Glutamatergic neuron (in vitro differentiated cells): ENCODE results near the gene TMEM18. TPM values are rescaled to one million over a fixed set of nuclear protein-coding genes. Genes with fewer than 3 reads are reported as not detected.

Experiments used
- DNase-seq: peaks from one replicate; pipeline ENCODE4 v3.0.0; 2022
- H3K27ac Mint-ChIP-seq: one replicate; pipeline ENCODE4 v1.8.0; 2020; ENCODE audit warnings: mild to moderate bottlenecking, mixed read lengths, inconsistent platforms; ENCODE audit not compliant: unreplicated experiment
- H3K27me3 Mint-ChIP-seq: one replicate; pipeline ENCODE4 v1.8.0; 2020; ENCODE audit warnings: mild to moderate bottlenecking, moderate library complexity, mixed read lengths, inconsistent platforms; ENCODE audit not compliant: unreplicated experiment
- H3K36me3 Mint-ChIP-seq: one replicate; pipeline ENCODE4 v1.8.0; 2020; ENCODE audit warnings: mild to moderate bottlenecking, mixed read lengths, inconsistent platforms; ENCODE audit not compliant: unreplicated experiment
- H3K4me1 Mint-ChIP-seq: one replicate; pipeline ENCODE4 v1.8.0; 2020; ENCODE audit warnings: mild to moderate bottlenecking, low read depth, mixed read lengths, inconsistent platforms; ENCODE audit not compliant: unreplicated experiment
- H3K4me3 Mint-ChIP-seq: one replicate; pipeline ENCODE4 v1.8.0; 2020; ENCODE audit warnings: mild to moderate bottlenecking, mixed read lengths, inconsistent platforms; ENCODE audit not compliant: unreplicated experiment
- H3K9me3 Mint-ChIP-seq: one replicate; pipeline ENCODE4 v1.8.0; 2020; ENCODE audit warnings: mild to moderate bottlenecking, moderate library complexity, mixed read lengths, inconsistent platforms; ENCODE audit not compliant: unreplicated experiment
- CTCF ChIP-seq: fragments of 200-600 bp; sonication (generic); IDR thresholded peaks from one replicate; pipeline ENCODE4 v1.5.0; 2021; ENCODE audit not compliant: partially characterized antibody, unreplicated experiment
- total RNA-seq: library from RNA; stranded (reverse); fragmentation: NEBNext Ultra II Directional; extraction: Animal tissue kit (Norgen Biotek cat#: 25700); gene quantifications from one replicate; pipeline ENCODE4 v1.2.1, GENCODE V29; 2021; ENCODE audit not compliant: unreplicated experiment

TMEM18 gene
- total RNA-seq, 1 donor from 2014 or later: 22.0 TPM

- peaks cover 15% of the 10 kb centered on the region for H3K27me3 Mint-ChIP-seq
- H3K36me3 Mint-ChIP-seq: no peaks in the 10 kb centered on the region
- peak overlapping the region; percentile 96 for H3K4me3 Mint-ChIP-seq
- TF ChIP-seq CTCF: no peak
- H3K27ac Mint-ChIP-seq: peak overlapping the region; percentile 90
- peak; percentile 99 for DNase-seq
- H3K9me3 Mint-ChIP-seq: peaks cover 7% of the 10 kb centered on the region
- peaks cover 21% of the 10 kb centered on the region for H3K4me1 Mint-ChIP-seq
Measured at GRCh38 chr2:676647-677055, 555 bp downstream of the TMEM18 start.

DNA sequence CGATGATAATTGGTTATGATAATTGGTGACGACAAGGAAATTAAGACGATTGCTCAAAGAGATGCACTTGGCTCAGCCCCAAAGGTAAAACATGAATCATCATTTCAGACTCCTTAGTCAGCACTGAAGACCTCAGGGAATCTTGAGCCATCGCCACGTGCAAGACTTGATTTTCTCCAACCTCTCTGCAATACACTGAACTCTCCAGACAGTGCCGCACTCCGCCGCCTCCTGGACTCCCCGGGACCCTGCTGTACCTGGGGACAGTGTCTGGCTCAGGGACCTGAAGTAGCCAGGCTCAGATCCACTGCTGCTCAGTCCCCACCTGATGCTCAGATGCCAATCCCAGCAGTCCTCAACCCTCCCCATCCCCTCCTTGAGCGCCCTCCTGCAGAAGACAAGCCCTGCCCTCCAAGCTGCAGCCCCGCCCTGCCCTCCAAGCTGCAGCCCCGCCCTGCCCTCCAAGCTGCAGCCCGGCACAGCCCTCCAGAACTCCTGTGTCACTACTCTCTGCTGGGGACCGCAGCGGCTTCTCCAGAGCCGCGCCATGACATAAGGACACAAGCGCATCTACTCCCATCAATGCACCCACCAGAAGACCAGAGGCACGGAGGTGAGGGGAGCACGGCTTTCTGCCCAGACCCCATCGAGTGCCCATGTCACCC lies 1.1 kb downstream of the TMEM18 start:
- peaks cover 21% of the 10 kb centered on the region for H3K4me1 Mint-ChIP-seq
- H3K36me3 Mint-ChIP-seq: no peaks in the 10 kb centered on the region
- DNase-seq: peak; percentile 75
- H3K9me3 Mint-ChIP-seq: peaks cover 7% of the 10 kb centered on the region
- peaks cover 15% of the 10 kb centered on the region for H3K27me3 Mint-ChIP-seq
- no peak for TF ChIP-seq CTCF
- peak overlapping the region; percentile 96 for H3K4me3 Mint-ChIP-seq
- peak overlapping the region; percentile 90 for H3K27ac Mint-ChIP-seq

DNA sequence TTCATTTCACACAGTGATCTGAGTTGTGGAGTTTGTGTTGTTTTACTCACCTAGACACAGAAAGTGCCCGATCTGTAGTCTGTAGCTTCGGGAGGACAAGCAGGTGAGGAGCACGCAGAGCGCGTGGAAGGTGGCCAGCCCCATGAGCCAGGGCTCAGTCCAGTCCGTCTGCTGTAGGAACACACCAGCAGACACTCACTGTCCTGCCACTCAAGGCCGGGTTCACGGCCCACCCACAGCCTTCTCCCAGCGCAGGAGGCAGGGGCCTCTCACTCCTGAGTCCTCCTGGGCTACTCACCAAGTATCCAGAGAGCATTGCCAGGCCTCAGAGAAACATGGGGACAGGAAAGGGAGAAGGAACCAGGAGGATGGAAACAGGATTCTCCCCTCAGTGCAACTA lies 1.7 kb downstream of the TMEM18 start:
- Mint-ChIP-seq H3K4me3 (peak overlapping the region; percentile 96), H3K4me1 (peaks cover 21% of the 10 kb centered on the region), H3K27ac (peak overlapping the region; percentile 90), H3K27me3 (peaks cover 18% of the 10 kb centered on the region), H3K36me3 (no peaks in the 10 kb centered on the region), H3K9me3 (peaks cover 7% of the 10 kb centered on the region)
- no peak for DNase-seq
- TF ChIP-seq CTCF: no peak

- Mint-ChIP-seq H3K4me3 (peak overlapping the region; percentile 31), H3K9me3 (peaks cover 7% of the 10 kb centered on the region), H3K36me3 (no peaks in the 10 kb centered on the region), H3K27ac (no peak overlapping the region), H3K4me1 (peaks cover 21% of the 10 kb centered on the region), H3K27me3 (peaks cover 18% of the 10 kb centered on the region)
- DNase-seq: no peak
- TF ChIP-seq CTCF: no peak
Measured at GRCh38 chr2:675051-675450, 2.2 kb downstream of the TMEM18 start.

DNA sequence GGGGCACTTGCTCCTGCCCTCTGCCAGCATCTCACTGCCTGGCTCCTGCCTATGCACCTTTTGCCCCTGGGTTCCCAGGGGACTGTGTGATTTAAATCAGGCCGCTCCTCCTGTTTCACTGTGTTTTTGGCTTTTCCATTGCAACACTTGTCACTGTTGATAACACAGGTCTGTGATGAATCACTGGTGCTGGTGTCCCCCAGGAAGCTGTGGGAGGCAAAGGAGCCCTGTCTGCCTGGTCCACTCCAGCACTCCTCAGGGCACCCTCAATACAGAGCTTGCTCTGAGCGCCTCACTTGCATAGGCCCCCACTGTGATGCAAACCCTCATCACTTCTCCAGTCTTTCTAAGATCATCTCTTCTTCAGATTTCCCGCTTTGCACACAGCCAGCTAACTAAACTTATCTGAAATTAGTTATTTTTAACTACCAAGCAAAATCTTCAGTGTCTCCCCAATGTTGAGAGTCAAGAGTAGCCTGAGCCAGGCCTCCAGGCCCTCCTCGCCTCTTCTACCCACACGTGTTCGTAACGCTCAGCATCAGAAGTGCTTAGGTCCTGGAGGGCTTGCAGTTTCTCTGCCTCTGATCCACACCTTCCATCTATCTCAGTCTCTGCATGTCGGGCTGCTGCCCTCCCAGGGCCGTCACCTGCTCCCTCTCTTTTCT lies 2.8 kb downstream of the TMEM18 start:
- Mint-ChIP-seq H3K36me3 (no peaks in the 10 kb centered on the region), H3K4me3 (peak overlapping the region; percentile 31), H3K9me3 (peaks cover 7% of the 10 kb centered on the region), H3K4me1 (peaks cover 21% of the 10 kb centered on the region), H3K27ac (no peak overlapping the region), H3K27me3 (peaks cover 18% of the 10 kb centered on the region)
- no peak for DNase-seq
- TF ChIP-seq CTCF: no peak
